ENCODE results near the gene DNAH8.

DNA sequence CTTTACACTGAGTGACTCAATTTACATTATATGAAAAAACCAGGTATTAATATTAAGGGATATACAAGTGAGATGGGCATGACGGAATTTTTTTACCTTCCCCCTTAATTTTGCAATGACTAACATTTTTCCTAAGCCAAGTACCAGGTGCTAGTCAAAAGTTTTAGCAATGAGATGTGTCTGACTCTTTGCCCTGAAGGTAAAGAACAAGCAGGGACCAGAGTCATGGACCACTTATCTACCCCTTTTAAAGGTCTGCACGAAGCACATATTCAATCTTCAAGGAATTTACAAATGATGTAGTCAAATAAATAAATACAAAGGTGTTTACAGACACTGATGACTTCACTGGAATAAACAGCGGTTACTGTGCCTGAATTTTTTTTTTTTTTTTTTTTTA, 13.6 kb upstream of the DNAH8 start:
- TF ChIP-seq, protein P1, sequence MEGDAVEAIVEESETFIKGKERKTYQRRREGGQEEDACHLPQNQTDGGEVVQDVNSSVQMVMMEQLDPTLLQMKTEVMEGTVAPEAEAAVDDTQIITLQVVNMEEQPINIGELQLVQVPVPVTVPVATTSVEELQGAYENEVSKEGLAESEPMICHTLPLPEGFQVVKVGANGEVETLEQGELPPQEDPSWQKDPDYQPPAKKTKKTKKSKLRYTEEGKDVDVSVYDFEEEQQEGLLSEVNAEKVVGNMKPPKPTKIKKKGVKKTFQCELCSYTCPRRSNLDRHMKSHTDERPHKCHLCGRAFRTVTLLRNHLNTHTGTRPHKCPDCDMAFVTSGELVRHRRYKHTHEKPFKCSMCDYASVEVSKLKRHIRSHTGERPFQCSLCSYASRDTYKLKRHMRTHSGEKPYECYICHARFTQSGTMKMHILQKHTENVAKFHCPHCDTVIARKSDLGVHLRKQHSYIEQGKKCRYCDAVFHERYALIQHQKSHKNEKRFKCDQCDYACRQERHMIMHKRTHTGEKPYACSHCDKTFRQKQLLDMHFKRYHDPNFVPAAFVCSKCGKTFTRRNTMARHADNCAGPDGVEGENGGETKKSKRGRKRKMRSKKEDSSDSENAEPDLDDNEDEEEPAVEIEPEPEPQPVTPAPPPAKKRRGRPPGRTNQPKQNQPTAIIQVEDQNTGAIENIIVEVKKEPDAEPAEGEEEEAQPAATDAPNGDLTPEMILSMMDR (IDR thresholded peaks at IDR 0.05 in 4 of 5, conservative IDR thresholded peaks at IDR 0.05 in 1 of 5), result no peak
- TF ChIP-seq POLR2A (IDR thresholded peaks at IDR 0.05), result no peak

Data from gastrocnemius medialis (tissue), 4 donors.